ENCODE data around the gene RGS9. TPM values are rescaled to one million over a fixed set of nuclear protein-coding genes. Genes with fewer than 3 reads are reported as not detected.

Gene RGS9
- total and polyA plus RNA-seq, 4 donors, result 1.0 to 4.0 (median 2.1) TPM

DNA sequence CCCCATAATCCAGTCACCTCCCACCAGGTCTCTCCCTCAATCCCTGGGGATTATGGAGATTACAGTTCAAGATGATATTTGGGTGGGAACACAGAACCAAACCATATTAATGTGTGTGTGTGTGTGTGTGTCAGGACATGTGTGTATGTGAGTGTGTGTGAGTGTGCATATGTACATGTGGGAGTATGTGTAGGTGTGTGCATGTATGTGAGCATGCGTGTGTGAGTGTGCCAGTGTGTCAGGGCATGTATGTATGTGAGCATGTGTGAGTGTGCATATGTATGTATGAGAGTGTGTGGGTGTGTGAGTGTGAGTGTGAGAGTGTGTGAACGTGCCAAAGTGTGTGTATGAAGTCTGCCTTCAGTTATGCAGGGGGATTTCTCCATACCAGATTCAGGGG lies 37.8 kb downstream of the RGS9 start:
- Histone ChIP-seq H3K4me1 (ENCODE audit: control insufficient read depth in 4 of 4, insufficient read depth in 4 of 4, low read length in 3 of 4) (peaks cover 0 to 2% (median 0%) of the 10 kb centered on the region in 4 donors), H3K27ac (ENCODE audit: low read depth in 1 of 2, low read length in 2 of 2) (no peak overlapping the region), H3K9me3 (ENCODE audit: control insufficient read depth in 4 of 4, low read length in 3 of 4) (no peaks in the 10 kb centered on the region), H3K9ac (ENCODE audit: low read depth in 1 of 2, low read length in 2 of 2) (no peak overlapping the region), H3K4me3 (ENCODE audit: low read depth in 1 of 3, low read length in 3 of 3) (no peak overlapping the region), H3K27me3 (ENCODE audit: control insufficient read depth in 4 of 4, insufficient read depth in 4 of 4, low read length in 3 of 4) (no peaks in the 10 kb centered on the region), H3K36me3 (ENCODE audit: control insufficient read depth in 4 of 4, insufficient read depth in 3 of 4, low read depth in 1 of 4, low read length in 3 of 4) (no peaks in the 10 kb centered on the region)
- no peak for DNase-seq (ENCODE audit: low spot score)
- TF ChIP-seq EGR1 (IDR thresholded peaks at IDR 0.05; ENCODE audit: low read depth in 2 of 2) (no peak), SP1 (IDR thresholded peaks at IDR 0.05) (no peak), YY1 (IDR thresholded peaks at IDR 0.05) (no peak), ATF3 (IDR thresholded peaks at IDR 0.05) (no peak), CTCF (IDR thresholded peaks at IDR 0.05; ENCODE audit: low read depth, low read length, missing input control) (no peak)
- WGBS, result 79% methylated on average over 2 of the region's 2 CpGs

GRCh38 chr17:65175952-65176351 lies 38.8 kb downstream of the RGS9 start:
- Histone ChIP-seq H3K4me3 (ENCODE audit: low read depth in 1 of 3, low read length in 3 of 3) (no peak overlapping the region), H3K27me3 (ENCODE audit: control insufficient read depth in 4 of 4, insufficient read depth in 4 of 4, low read length in 3 of 4) (no peaks in the 10 kb centered on the region), H3K36me3 (ENCODE audit: control insufficient read depth in 4 of 4, insufficient read depth in 3 of 4, low read depth in 1 of 4, low read length in 3 of 4) (no peaks in the 10 kb centered on the region), H3K9me3 (ENCODE audit: control insufficient read depth in 4 of 4, low read length in 3 of 4) (no peaks in the 10 kb centered on the region), H3K4me1 (ENCODE audit: control insufficient read depth in 4 of 4, insufficient read depth in 4 of 4, low read length in 3 of 4) (no peaks in the 10 kb centered on the region), H3K27ac (ENCODE audit: low read depth in 1 of 2, low read length in 2 of 2) (no peak overlapping the region), H3K9ac (ENCODE audit: low read depth in 1 of 2, low read length in 2 of 2) (no peak overlapping the region)
- TF ChIP-seq, protein P1, sequence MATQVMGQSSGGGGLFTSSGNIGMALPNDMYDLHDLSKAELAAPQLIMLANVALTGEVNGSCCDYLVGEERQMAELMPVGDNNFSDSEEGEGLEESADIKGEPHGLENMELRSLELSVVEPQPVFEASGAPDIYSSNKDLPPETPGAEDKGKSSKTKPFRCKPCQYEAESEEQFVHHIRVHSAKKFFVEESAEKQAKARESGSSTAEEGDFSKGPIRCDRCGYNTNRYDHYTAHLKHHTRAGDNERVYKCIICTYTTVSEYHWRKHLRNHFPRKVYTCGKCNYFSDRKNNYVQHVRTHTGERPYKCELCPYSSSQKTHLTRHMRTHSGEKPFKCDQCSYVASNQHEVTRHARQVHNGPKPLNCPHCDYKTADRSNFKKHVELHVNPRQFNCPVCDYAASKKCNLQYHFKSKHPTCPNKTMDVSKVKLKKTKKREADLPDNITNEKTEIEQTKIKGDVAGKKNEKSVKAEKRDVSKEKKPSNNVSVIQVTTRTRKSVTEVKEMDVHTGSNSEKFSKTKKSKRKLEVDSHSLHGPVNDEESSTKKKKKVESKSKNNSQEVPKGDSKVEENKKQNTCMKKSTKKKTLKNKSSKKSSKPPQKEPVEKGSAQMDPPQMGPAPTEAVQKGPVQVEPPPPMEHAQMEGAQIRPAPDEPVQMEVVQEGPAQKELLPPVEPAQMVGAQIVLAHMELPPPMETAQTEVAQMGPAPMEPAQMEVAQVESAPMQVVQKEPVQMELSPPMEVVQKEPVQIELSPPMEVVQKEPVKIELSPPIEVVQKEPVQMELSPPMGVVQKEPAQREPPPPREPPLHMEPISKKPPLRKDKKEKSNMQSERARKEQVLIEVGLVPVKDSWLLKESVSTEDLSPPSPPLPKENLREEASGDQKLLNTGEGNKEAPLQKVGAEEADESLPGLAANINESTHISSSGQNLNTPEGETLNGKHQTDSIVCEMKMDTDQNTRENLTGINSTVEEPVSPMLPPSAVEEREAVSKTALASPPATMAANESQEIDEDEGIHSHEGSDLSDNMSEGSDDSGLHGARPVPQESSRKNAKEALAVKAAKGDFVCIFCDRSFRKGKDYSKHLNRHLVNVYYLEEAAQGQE (IDR thresholded peaks at IDR 0.05), result no peak
- TF ChIP-seq RXRA (IDR thresholded peaks at IDR 0.05) (no peak), MAX (IDR thresholded peaks at IDR 0.05) (no peak), HNF4A (conservative IDR thresholded peaks at IDR 0.05) (no peak), FOXA2 (IDR thresholded peaks at IDR 0.05) (no peak), TAF1 (conservative IDR thresholded peaks at IDR 0.05) (no peak)
- DNase-seq (ENCODE audit: low spot score), result no peak

DNA sequence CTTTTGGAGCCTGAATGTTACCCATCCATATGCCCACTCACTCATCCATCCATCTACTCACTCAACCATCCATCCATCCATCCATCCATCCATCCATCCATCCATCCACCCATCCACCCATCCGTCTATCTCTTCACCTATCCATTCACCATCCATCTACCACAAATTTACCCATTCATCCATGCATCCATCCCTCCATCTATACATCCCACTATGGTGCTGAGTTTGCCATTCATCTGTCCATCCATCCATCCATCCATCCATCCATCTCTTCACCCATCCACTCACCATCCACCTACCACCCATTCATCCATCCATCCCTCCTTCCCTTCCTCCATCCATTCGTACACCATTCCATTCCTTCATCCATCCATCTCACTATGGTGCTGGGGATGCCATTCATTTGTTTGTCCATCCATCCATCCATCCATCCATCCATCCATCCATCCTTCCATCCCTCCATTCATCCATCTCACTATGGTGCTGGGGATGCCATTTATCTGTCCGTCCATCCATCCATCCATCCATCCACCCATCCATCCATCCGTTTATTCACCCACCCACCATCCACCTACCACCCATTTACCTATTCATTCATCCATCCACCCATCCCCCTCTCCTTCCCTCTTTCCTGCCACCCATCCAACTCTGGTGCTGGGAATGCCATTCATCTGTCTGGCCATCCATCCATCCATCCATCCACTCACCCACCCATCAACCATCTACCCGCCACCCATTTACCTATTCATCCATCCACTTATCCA lies 39.7 kb downstream of the RGS9 start:
- Histone ChIP-seq H3K4me1 (ENCODE audit: control insufficient read depth in 4 of 4, insufficient read depth in 4 of 4, low read length in 3 of 4) (no peaks in the 10 kb centered on the region), H3K4me3 (ENCODE audit: low read depth in 1 of 3, low read length in 3 of 3) (no peak overlapping the region), H3K27me3 (ENCODE audit: control insufficient read depth in 4 of 4, insufficient read depth in 4 of 4, low read length in 3 of 4) (no peaks in the 10 kb centered on the region), H3K36me3 (ENCODE audit: control insufficient read depth in 4 of 4, insufficient read depth in 3 of 4, low read depth in 1 of 4, low read length in 3 of 4) (no peaks in the 10 kb centered on the region), H3K9me3 (ENCODE audit: control insufficient read depth in 4 of 4, low read length in 3 of 4) (no peaks in the 10 kb centered on the region), H3K9ac (ENCODE audit: low read depth in 1 of 2, low read length in 2 of 2) (no peak overlapping the region), H3K27ac (ENCODE audit: low read depth in 1 of 2, low read length in 2 of 2) (no peak overlapping the region)
- 90% methylated on average over 5 of the region's 5 CpGs for WGBS
- DNase-seq (ENCODE audit: low spot score), result no peak
- TF ChIP-seq JUND (IDR thresholded peaks at IDR 0.05) (no peak), HNF4A (conservative IDR thresholded peaks at IDR 0.05) (no peak), GABPA (IDR thresholded peaks at IDR 0.05 in 1 of 2, conservative IDR thresholded peaks at IDR 0.05 in 1 of 2) (no peak), MAX (IDR thresholded peaks at IDR 0.05) (no peak), RAD21 (IDR thresholded peaks at IDR 0.05) (no peak), EGR1 (IDR thresholded peaks at IDR 0.05; ENCODE audit: low read depth in 2 of 2) (no peak), FOXA2 (IDR thresholded peaks at IDR 0.05) (no peak), ZBTB33 (IDR thresholded peaks at IDR 0.05) (no peak), YY1 (IDR thresholded peaks at IDR 0.05) (no peak), RXRA (IDR thresholded peaks at IDR 0.05) (no peak), TAF1 (conservative IDR thresholded peaks at IDR 0.05) (no peak), SP1 (IDR thresholded peaks at IDR 0.05) (no peak)

Measured in liver (tissue), 9 donors.